Measurements from ENCODE around the gene FGF14.
A peak's percentile ranks its signal among the peaks of the same experiment; 100 is the strongest.
"Not testable (repeated sequence)": the region's sequence is repeated elsewhere in the genome, so short reads cannot be mapped to it uniquely, and the experiment has no call there.

Gene FGF14

GRCh38 chr13:102195566-102196462 lies 206.0 kb downstream of the FGF14 start:
- DNase-seq (ENCODE audit: low read depth), result peak; percentile 51

GRCh38 chr13:102192858-102193257 lies 209.0 kb downstream of the FGF14 start:
- no peak for DNase-seq (ENCODE audit: low read depth)

- DNase-seq (ENCODE audit: low read depth), result peak; percentile 72
Measured at GRCh38 chr13:102191951-102192502, 209.8 kb downstream of the FGF14 start.

- DNase-seq (ENCODE audit: low read depth), result no peak
Measured at GRCh38 chr13:102190930-102191329, 210.9 kb downstream of the FGF14 start.

- no peak for DNase-seq (ENCODE audit: low read depth)
Measured at GRCh38 chr13:102187313-102187712, 214.5 kb downstream of the FGF14 start.

GRCh38 chr13:102185375-102185984 lies 216.4 kb downstream of the FGF14 start:
- DNase-seq (ENCODE audit: low read depth), result no peak

GRCh38 chr13:102183509-102184182 lies 218.2 kb downstream of the FGF14 start:
- DNase-seq (ENCODE audit: low read depth), result no peak

- DNase-seq (ENCODE audit: low read depth), result no peak
Measured at GRCh38 chr13:102182170-102182569, 219.7 kb downstream of the FGF14 start.

GRCh38 chr13:102177431-102177830 lies 224.4 kb downstream of the FGF14 start:
- DNase-seq (ENCODE audit: low read depth), result no peak

GRCh38 chr13:102176846-102177245 lies 225.0 kb downstream of the FGF14 start:
- DNase-seq (ENCODE audit: low read depth), result no peak

- DNase-seq (ENCODE audit: low read depth), result no peak
Measured at GRCh38 chr13:102172406-102172805, 229.4 kb downstream of the FGF14 start.

GRCh38 chr13:102170305-102170704 lies 231.5 kb downstream of the FGF14 start:
- DNase-seq (ENCODE audit: low read depth), result no peak

- no peak for DNase-seq (ENCODE audit: low read depth)
Measured at GRCh38 chr13:102169471-102170015, 232.3 kb downstream of the FGF14 start.

- no peak for DNase-seq (ENCODE audit: low read depth)
Measured at GRCh38 chr13:102152790-102153189, 249.1 kb downstream of the FGF14 start.

- no peak for DNase-seq (ENCODE audit: low read depth)
Measured at GRCh38 chr13:102147353-102147752, 254.5 kb downstream of the FGF14 start.

GRCh38 chr13:102145750-102146149 lies 256.1 kb downstream of the FGF14 start:
- DNase-seq (ENCODE audit: low read depth), result no peak

- no peak for DNase-seq (ENCODE audit: low read depth)
Measured at GRCh38 chr13:102142473-102142826, 259.4 kb downstream of the FGF14 start.

GRCh38 chr13:102141625-102142472 lies 260.0 kb downstream of the FGF14 start:
- DNase-seq (ENCODE audit: low read depth), result peak; percentile 31

- no peak for DNase-seq (ENCODE audit: low read depth)
Measured at GRCh38 chr13:102139626-102140025, 262.2 kb downstream of the FGF14 start.

- peak; percentile 17 for DNase-seq (ENCODE audit: low read depth)
Measured at GRCh38 chr13:102138635-102139190, 263.1 kb downstream of the FGF14 start.

- not testable (repeated sequence) for DNase-seq (ENCODE audit: low read depth)
Measured at GRCh38 chr13:102137904-102138303, 263.9 kb downstream of the FGF14 start.

Data from iris pigment epithelial cell (primary cell).